OCI-LY3 (cell line): Measurements from ENCODE around the gene HERPUD1.

Experiments used
- H2AFZ ChIP-seq: fragments of 200-600, 300-600 bp; shearing (Covaris generic); 2 replicates; pipeline ENCODE4 v1.6.0; 2014; ENCODE audit warnings: antibody characterized with exemption, low read depth, low read length
- H3K27ac ChIP-seq: fragments of 200-600, 300-600 bp; sonication (generic); 2 replicates; pipeline ENCODE4 v1.5.1; 2014; ENCODE audit warnings: mild to moderate bottlenecking, low read length, moderate library complexity, mixed read lengths
- H3K27me3 ChIP-seq: fragments of 200-600, 300-600 bp; sonication (generic); 2 replicates; pipeline ENCODE4 v1.6.1; 2014; ENCODE audit warnings: low read depth, low read length, mixed read lengths
- H3K36me3 ChIP-seq: fragments of 200-600, 300-600 bp; sonication (generic); replicated peaks from 2 replicates; pipeline ENCODE3; 2014; ENCODE audit warnings: low read depth, low read length, mixed read lengths
- H3K4me1 ChIP-seq: fragments of 300-600, 200-600 bp; sonication (generic); 2 replicates; pipeline ENCODE4 v1.6.1; 2014; ENCODE audit warnings: low read length, mixed read lengths
- H3K4me2 ChIP-seq: fragments of 200-600, 300-600 bp; sonication (generic); 2 replicates; pipeline ENCODE4 v1.6.1; 2014; ENCODE audit warnings: low read length, mixed read lengths
- H3K4me3 ChIP-seq: fragments of 300-600, 200-600 bp; sonication (generic); 2 replicates; pipeline ENCODE4 v1.5.1; 2014; ENCODE audit warnings: antibody characterized with exemption, mild to moderate bottlenecking, low read length, moderate library complexity
- H3K79me2 ChIP-seq: fragments of 300-600, 200-600 bp; shearing (Covaris generic); 2 replicates; pipeline ENCODE4 v1.6.1; 2014; ENCODE audit warnings: mild to moderate bottlenecking, low read length, mixed read lengths
- H3K9ac ChIP-seq: fragments of 300-600, 200-600 bp; shearing (Covaris generic); 2 replicates; pipeline ENCODE4 v1.6.0; 2014; ENCODE audit warnings: mild to moderate bottlenecking, low read length, moderate library complexity
- H3K9me3 ChIP-seq: fragments of 200-600, 300-600 bp; shearing (Covaris generic); 2 replicates; pipeline ENCODE4 v1.6.1; 2014; ENCODE audit warnings: low read length, mixed read lengths; ENCODE audit not compliant: insufficient read depth
- H4K20me1 ChIP-seq: fragments of 200-600, 300-600 bp; sonication (generic); 2 replicates; pipeline ENCODE4 v1.6.1; 2016; ENCODE audit warnings: low read length, mixed read lengths; ENCODE audit not compliant: insufficient read depth
- EZH2phosphoT487 ChIP-seq: fragments of 200-600 bp; shearing (Covaris generic); IDR thresholded peaks from 2 replicates; pipeline ENCODE4 v1.6.1; 2018; ENCODE audit warnings: antibody characterized with exemption, mixed run types, low read depth
- TF ChIP-seq, protein P1 (sequence below): fragments of 200-600, 300-600 bp; sonication (generic); IDR thresholded peaks from 2 replicates; pipeline ENCODE4 v1.5.1; 2014; ENCODE audit warnings: antibody characterized with exemption, low read length, low read depth

Gene HERPUD1

DNA sequence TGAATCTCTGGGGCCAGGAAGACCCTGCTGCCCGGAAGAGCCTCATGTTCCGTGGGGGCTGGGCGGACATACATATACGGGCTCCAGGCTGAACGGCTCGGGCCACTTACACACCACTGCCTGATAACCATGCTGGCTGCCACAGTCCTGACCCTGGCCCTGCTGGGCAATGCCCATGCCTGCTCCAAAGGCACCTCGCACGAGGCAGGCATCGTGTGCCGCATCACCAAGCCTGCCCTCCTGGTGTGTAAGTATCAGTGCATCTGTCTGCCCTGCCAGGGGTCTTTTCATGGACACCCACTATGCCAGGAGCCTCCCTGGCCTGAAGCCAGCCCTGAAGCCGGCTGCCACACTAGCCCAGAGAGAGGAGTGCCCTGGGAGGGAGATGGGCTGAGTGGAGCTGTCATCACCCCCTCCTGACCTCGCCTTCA lies 29.9 kb downstream of the HERPUD1 start, which contains the start of gene CETP:
Gene CETP (plus strand): TSS at position 100 of the 431 bp plus-strand sequence. CDS start 30 bp downstream, at position 130.
- TF ChIP-seq, protein P1, sequence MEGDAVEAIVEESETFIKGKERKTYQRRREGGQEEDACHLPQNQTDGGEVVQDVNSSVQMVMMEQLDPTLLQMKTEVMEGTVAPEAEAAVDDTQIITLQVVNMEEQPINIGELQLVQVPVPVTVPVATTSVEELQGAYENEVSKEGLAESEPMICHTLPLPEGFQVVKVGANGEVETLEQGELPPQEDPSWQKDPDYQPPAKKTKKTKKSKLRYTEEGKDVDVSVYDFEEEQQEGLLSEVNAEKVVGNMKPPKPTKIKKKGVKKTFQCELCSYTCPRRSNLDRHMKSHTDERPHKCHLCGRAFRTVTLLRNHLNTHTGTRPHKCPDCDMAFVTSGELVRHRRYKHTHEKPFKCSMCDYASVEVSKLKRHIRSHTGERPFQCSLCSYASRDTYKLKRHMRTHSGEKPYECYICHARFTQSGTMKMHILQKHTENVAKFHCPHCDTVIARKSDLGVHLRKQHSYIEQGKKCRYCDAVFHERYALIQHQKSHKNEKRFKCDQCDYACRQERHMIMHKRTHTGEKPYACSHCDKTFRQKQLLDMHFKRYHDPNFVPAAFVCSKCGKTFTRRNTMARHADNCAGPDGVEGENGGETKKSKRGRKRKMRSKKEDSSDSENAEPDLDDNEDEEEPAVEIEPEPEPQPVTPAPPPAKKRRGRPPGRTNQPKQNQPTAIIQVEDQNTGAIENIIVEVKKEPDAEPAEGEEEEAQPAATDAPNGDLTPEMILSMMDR = no peak
- no peak for TF ChIP-seq EZH2phosphoT487
- Histone ChIP-seq H3K79me2 (no peaks in the 10 kb centered on the region), H3K4me2 (no peak within 1 kb of the TSS), H3K4me1 (peaks cover 15% of the 10 kb centered on the region), H3K9ac (no peak within 1 kb of the TSS), H3K9me3 (no peaks in the 10 kb centered on the region), H4K20me1 (no peaks in the 10 kb centered on the region), H3K4me3 (no peak within 1 kb of the TSS), H3K27me3 (no peaks in the 10 kb centered on the region), H3K27ac (no peak within 1 kb of the TSS), H3K36me3 (no peaks in the 10 kb centered on the region), H2AFZ (no peak within 1 kb of the TSS)

DNA sequence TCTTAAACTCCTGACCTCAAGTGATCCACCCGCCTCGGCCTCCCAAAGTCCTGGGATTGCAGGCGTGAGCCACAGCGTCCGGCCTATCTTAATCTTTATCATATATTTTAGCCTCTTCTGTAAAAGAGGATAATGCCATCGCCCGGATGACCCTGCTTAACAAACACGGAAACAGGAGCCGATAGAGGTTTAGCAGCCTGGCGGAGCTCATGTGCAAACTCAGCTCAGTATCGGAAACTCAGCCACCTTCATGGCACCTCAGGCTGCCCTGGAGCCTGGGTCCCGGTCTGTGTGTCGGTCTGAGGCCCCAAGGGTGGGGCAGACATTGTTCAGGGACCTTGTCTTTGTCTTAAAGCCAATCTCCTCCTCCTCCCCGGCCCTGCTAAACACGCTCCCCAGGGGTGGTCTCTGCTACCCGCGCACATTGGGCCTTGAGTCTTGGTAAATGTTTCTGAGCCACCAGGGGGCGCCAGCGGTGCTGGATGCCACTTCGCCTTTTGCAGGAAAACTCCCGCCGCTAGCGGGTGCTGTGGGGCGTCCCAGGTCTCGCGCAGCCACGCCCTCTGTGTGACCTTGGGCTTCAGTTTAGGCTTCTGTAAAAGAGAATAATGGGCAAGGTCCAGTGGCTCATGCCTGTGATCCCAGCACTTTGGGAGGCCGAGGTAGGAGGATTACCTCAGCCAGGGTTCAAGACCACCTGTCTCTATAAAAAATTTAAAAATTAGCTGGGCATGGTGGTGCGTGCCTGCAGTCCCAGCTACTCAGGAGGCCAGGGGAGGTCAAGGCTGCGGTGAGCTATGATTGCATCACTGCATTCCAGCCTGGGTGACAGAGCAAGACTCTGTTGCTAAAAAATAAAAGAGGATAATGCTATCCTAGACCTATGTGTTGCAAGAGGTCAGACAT lies 32.6 kb downstream of the HERPUD1 start:
- H3K4me2 ChIP-seq = peak overlapping the region; percentile 53
- no peaks in the 10 kb centered on the region for H3K79me2 ChIP-seq
- H3K4me1 ChIP-seq = peaks cover 14% of the 10 kb centered on the region
- H3K4me3 ChIP-seq = 0 out of 2 replicates have a peak overlapping the region, but pooled peaks have one; percentile 29
- H4K20me1 ChIP-seq = no peaks in the 10 kb centered on the region
- H2AFZ ChIP-seq = peak overlapping the region; percentile 92
- no peaks in the 10 kb centered on the region for H3K9me3 ChIP-seq
- TF ChIP-seq, protein P1 = peak; percentile 100
- no peak for TF ChIP-seq EZH2phosphoT487
- no peaks in the 10 kb centered on the region for H3K36me3 ChIP-seq
- peak overlapping the region; percentile 30; the same call in 1 of the 2 replicates for H3K9ac ChIP-seq
- no peaks in the 10 kb centered on the region for H3K27me3 ChIP-seq
- H3K27ac ChIP-seq = no peak overlapping the region

DNA sequence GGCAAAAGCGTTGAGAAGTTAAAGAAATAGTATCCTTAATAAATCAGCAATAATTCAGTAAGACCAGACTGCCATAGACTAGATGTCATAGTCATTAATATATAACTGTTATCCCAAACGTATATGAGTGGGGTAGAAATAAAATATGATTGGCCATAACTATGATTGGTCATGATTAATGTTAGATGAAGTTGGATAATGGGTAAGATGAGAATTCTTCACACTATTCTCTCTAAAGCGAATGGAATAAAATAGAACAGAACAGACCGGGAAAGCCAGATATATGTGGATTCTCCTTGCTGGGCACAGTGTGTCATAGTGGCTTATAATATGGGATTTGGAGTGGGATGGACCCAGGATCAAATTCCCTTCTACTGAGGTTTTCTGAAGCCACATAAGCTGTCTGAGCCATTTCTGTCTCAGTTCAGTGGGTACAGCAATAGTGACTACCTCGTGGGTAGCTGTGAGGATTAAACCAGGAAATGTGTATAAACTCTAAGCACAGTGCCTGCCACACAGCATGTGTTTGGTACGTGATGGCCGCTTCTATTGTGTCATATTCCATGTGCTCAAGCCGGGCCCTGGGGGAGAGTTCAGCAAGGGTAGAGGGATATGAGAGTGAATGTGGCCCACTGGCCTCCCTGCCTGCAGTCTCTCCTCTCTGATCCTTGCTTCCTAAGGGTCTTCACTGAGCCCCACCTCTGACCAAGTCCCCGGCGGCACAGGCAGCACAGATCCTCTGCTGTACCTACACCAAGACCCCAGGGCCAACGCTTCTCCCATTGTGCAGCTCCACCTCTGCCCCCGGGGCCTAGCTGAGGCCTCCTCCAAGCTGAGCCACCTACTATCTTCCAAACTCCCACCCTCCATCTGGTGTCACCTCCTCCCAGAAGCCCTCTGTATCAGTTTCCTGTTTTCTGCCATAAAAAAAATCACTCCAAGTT lies 33.5 kb downstream of the HERPUD1 start:
- no peaks in the 10 kb centered on the region for H3K36me3 ChIP-seq
- H3K27ac ChIP-seq = no peak overlapping the region
- H3K4me1 ChIP-seq = peaks cover 14% of the 10 kb centered on the region
- no peaks in the 10 kb centered on the region for H3K9me3 ChIP-seq
- H3K79me2 ChIP-seq = no peaks in the 10 kb centered on the region
- 0 out of 2 replicates have a peak overlapping the region, but pooled peaks have one; percentile 18 for H3K4me2 ChIP-seq
- H4K20me1 ChIP-seq = no peaks in the 10 kb centered on the region
- no peak overlapping the region; the same call in 1 of the 2 replicates for H2AFZ ChIP-seq
- TF ChIP-seq, protein P1 = no peak
- TF ChIP-seq EZH2phosphoT487 = no peak
- no peak overlapping the region for H3K9ac ChIP-seq
- no peaks in the 10 kb centered on the region for H3K27me3 ChIP-seq
- no peak overlapping the region for H3K4me3 ChIP-seq
